Measurements from ENCODE around the gene PTPRF. TPM values are rescaled to one million over a fixed set of nuclear protein-coding genes. Genes with fewer than 3 reads are reported as not detected.

The PTPRF gene
- total RNA-seq, 1 donor from 2014 or later: 520 TPM

DNA sequence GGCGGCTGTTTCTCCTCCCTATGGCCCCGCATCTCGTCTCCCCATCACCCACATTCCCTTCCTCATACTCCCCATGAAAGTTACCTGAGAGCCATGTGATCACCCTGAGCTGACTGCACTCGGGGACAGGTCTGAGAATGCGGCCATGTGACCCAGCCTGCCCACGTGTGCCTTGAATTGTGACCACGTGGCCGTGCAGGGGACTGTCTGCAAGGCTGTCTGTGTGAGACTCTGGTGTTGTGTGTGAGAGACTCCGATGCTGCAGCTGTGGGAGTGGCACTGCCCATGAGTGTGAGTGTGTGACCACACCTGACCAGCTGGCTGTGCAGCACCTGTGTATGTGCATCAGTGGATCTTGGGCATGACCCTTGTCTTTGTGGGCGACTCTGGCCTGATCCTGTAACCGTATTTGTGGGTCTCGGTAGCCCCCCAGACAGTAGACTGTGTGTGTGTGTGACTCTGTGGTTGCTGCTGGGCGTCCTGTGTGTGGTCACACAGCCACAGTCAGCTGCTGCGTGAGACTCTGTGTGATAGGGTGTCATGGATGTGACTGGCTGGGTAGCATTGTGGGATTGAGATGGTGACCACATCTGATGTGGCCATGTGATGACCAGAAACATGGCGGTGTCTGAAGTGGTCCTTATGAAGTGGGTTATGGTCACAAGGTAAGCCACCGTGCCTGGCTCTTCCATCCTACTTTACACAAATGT lies 62.4 kb downstream of the PTPRF start:
- Mint-ChIP-seq H3K9me3 (ENCODE audit: low read depth) (no peaks in the 10 kb centered on the region), H3K4me1 (ENCODE audit: low read depth) (peaks cover 3% of the 10 kb centered on the region), H3K27ac (peak overlapping the region; percentile 76), H3K27me3 (no peaks in the 10 kb centered on the region), H3K36me3 (ENCODE audit: insufficient read depth) (peaks cover 21% of the 10 kb centered on the region), H3K4me3 (ENCODE audit: low read depth) (no peak overlapping the region)
- TF ChIP-seq, protein P1, sequence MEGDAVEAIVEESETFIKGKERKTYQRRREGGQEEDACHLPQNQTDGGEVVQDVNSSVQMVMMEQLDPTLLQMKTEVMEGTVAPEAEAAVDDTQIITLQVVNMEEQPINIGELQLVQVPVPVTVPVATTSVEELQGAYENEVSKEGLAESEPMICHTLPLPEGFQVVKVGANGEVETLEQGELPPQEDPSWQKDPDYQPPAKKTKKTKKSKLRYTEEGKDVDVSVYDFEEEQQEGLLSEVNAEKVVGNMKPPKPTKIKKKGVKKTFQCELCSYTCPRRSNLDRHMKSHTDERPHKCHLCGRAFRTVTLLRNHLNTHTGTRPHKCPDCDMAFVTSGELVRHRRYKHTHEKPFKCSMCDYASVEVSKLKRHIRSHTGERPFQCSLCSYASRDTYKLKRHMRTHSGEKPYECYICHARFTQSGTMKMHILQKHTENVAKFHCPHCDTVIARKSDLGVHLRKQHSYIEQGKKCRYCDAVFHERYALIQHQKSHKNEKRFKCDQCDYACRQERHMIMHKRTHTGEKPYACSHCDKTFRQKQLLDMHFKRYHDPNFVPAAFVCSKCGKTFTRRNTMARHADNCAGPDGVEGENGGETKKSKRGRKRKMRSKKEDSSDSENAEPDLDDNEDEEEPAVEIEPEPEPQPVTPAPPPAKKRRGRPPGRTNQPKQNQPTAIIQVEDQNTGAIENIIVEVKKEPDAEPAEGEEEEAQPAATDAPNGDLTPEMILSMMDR (IDR thresholded peaks at IDR 0.05; ENCODE audit: unreplicated experiment): no peak
- DNase-seq (ENCODE audit: low spot score, unreplicated experiment): no peak

DNA sequence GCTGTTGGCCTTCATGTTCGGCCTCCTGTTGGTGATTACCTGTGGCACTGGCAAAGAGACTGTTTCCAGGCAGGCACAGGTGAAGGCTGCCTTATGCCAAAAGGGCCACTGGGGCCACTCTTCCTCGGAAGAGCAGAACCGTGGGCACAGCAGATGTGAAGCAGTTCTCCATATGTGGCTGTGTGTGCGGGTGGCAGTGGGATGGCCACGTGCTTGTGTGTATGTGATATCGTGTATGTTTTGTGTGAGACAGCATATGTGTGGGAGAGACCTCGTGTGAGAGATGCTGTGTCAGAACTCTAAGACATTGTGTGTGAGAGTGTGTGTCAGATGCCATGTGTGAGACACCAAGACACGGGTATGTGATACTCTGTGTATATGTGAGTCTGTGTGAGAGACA lies 65.9 kb downstream of the PTPRF start:
- Mint-ChIP-seq H3K4me1 (ENCODE audit: low read depth) (peaks cover 12% of the 10 kb centered on the region), H3K9me3 (ENCODE audit: low read depth) (no peaks in the 10 kb centered on the region), H3K36me3 (ENCODE audit: insufficient read depth) (peaks cover 20% of the 10 kb centered on the region), H3K27me3 (no peaks in the 10 kb centered on the region), H3K4me3 (ENCODE audit: low read depth) (no peak overlapping the region), H3K27ac (no peak overlapping the region)
- no peak for DNase-seq (ENCODE audit: low spot score, unreplicated experiment)
- TF ChIP-seq, protein P1 (IDR thresholded peaks at IDR 0.05; ENCODE audit: unreplicated experiment): no peak

DNA sequence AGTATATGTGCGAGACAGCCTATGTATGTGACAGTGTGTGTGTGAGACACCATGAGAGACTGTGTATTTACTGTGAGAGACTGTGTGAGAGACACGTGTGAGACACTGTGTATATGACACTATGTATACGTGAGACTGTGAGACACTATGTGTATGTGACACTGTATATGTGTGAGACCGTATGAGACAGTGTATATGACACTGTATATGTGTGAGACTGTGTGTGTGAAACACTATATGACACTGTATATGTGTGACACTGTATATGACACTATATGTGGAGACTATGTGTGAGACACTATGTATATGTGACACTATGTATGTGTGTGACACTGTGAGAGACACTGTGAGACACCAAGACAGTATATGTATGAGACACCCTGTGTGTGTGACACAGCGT lies 66.3 kb downstream of the PTPRF start:
- peaks cover 19% of the 10 kb centered on the region for H3K36me3 Mint-ChIP-seq (ENCODE audit: insufficient read depth)
- no peaks in the 10 kb centered on the region for H3K9me3 Mint-ChIP-seq (ENCODE audit: low read depth)
- no peak overlapping the region for H3K27ac Mint-ChIP-seq
- no peaks in the 10 kb centered on the region for H3K27me3 Mint-ChIP-seq
- TF ChIP-seq, protein P1 (IDR thresholded peaks at IDR 0.05; ENCODE audit: unreplicated experiment): no peak
- peaks cover 16% of the 10 kb centered on the region for H3K4me1 Mint-ChIP-seq (ENCODE audit: low read depth)
- no peak overlapping the region for H3K4me3 Mint-ChIP-seq (ENCODE audit: low read depth)
- no peak for DNase-seq (ENCODE audit: low spot score, unreplicated experiment)

DNA sequence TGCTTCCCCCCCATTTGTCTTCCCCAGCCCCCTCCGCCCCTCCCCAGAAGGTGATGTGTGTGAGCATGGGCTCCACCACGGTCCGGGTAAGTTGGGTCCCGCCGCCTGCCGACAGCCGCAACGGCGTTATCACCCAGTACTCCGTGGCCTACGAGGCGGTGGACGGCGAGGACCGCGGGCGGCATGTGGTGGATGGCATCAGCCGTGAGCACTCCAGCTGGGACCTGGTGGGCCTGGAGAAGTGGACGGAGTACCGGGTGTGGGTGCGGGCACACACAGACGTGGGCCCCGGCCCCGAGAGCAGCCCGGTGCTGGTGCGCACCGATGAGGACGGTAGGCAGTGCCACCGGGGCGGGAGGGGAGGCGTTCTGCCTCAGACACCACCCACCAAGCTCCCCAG lies 67.0 kb downstream of the PTPRF start:
- peaks cover 22% of the 10 kb centered on the region for H3K4me1 Mint-ChIP-seq (ENCODE audit: low read depth)
- no peak for DNase-seq (ENCODE audit: low spot score, unreplicated experiment)
- TF ChIP-seq, protein P1 (IDR thresholded peaks at IDR 0.05; ENCODE audit: unreplicated experiment): no peak
- H3K36me3 Mint-ChIP-seq (ENCODE audit: insufficient read depth): peaks cover 20% of the 10 kb centered on the region
- H3K27ac Mint-ChIP-seq: no peak overlapping the region
- H3K4me3 Mint-ChIP-seq (ENCODE audit: low read depth): no peak overlapping the region
- no peaks in the 10 kb centered on the region for H3K9me3 Mint-ChIP-seq (ENCODE audit: low read depth)
- H3K27me3 Mint-ChIP-seq: no peaks in the 10 kb centered on the region

DNA sequence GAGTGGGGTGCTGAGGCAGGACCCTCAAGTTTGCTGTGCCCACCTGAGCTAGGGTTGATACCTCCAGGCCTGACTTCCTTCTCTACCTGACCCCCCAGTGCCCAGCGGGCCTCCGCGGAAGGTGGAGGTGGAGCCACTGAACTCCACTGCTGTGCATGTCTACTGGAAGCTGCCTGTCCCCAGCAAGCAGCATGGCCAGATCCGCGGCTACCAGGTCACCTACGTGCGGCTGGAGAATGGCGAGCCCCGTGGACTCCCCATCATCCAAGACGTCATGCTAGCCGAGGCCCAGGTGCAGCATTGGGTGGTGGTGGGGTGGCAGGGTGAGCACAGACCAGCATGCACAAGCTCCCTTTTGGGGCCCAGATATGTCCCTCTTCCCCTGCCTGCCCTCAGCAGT lies 67.9 kb downstream of the PTPRF start:
- Mint-ChIP-seq H3K27me3 (no peaks in the 10 kb centered on the region), H3K9me3 (ENCODE audit: low read depth) (no peaks in the 10 kb centered on the region), H3K4me3 (ENCODE audit: low read depth) (no peak overlapping the region), H3K4me1 (ENCODE audit: low read depth) (peaks cover 27% of the 10 kb centered on the region), H3K27ac (no peak overlapping the region), H3K36me3 (ENCODE audit: insufficient read depth) (peaks cover 14% of the 10 kb centered on the region)
- TF ChIP-seq, protein P1 (IDR thresholded peaks at IDR 0.05; ENCODE audit: unreplicated experiment): no peak
- no peak for DNase-seq (ENCODE audit: low spot score, unreplicated experiment)
